ENCODE results near the gene BTG1. TPM values are rescaled to one million over a fixed set of nuclear protein-coding genes. Genes with fewer than 3 reads are reported as not detected.

The BTG1 gene
- total and polyA plus RNA-seq, 8 donors, result 87.9 to 308 (median 262) TPM

GRCh38 chr12:92156139-92156538 is 10.5 kb upstream of the BTG1 start:
- TF ChIP-seq, protein P1, sequence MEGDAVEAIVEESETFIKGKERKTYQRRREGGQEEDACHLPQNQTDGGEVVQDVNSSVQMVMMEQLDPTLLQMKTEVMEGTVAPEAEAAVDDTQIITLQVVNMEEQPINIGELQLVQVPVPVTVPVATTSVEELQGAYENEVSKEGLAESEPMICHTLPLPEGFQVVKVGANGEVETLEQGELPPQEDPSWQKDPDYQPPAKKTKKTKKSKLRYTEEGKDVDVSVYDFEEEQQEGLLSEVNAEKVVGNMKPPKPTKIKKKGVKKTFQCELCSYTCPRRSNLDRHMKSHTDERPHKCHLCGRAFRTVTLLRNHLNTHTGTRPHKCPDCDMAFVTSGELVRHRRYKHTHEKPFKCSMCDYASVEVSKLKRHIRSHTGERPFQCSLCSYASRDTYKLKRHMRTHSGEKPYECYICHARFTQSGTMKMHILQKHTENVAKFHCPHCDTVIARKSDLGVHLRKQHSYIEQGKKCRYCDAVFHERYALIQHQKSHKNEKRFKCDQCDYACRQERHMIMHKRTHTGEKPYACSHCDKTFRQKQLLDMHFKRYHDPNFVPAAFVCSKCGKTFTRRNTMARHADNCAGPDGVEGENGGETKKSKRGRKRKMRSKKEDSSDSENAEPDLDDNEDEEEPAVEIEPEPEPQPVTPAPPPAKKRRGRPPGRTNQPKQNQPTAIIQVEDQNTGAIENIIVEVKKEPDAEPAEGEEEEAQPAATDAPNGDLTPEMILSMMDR (IDR thresholded peaks at IDR 0.05), result no peak
- Histone ChIP-seq H3K4me1 (peaks cover 4 to 16% of the 10 kb centered on the region in 2 donors), H3K27ac (no peak overlapping the region), H3K4me3 (no peak overlapping the region), H3K27me3 (no peaks in the 10 kb centered on the region), H3K36me3 (no peaks in the 10 kb centered on the region), H3K9me3 (no peaks in the 10 kb centered on the region)
- DNase-seq (no peak), ATAC-seq (peak; percentile 54)
- intact Hi-C loops (cut with DNase I), result no loop called here

DNA sequence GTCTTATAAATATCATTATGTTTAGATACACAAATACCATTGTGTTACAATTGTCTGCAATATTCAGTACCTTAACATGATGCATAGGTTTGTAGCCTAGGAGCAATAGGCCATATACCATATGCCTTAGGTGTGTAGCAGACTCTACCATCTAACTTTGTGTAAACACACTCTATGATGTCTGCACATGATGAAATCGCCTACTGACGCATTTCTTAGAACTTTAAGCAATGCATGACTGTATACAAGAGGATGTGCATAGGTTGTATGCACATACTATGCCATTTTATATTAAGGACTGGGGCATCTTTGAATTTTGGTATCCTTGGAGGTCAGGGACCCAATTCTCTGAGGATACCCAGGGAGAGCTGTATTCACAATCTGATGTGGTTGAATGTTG is 10.1 kb upstream of the BTG1 start:
- ATAC-seq, result no peak
- Histone ChIP-seq H3K27me3 (no peaks in the 10 kb centered on the region), H3K27ac (no peak overlapping the region), H3K9me3 (no peaks in the 10 kb centered on the region), H3K36me3 (no peaks in the 10 kb centered on the region), H3K4me1 (peaks cover 4 to 16% of the 10 kb centered on the region in 2 donors), H3K4me3 (no peak overlapping the region)
- TF ChIP-seq, protein P1 (IDR thresholded peaks at IDR 0.05), result no peak
- DNase-seq, result no peak
- intact Hi-C loops (cut with DNase I), result no loop called here

DNA sequence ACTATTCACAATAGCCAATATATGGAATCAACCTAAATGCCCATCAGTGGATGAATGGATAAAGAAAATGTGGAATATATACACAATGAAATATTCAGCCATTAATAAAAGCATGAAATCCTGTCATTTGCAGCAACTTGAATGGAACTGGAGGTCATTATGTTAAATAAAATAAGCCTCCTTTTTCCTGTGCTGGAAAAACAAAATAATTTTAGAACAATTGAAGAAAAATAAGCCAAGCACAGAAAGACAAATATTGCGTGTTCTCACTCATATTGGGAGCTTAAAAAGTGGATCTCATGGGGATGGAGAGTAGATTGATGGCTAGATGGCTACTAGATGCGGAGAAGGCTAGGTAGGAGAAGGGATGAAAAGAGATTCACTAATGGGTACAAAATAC is 6.3 kb upstream of the BTG1 start:
- H3K36me3 ChIP-seq, result no peaks in the 10 kb centered on the region
- no peak for ATAC-seq
- TF ChIP-seq, protein P1 (IDR thresholded peaks at IDR 0.05), result no peak
- no peak overlapping the region for H3K4me3 ChIP-seq
- no peaks in the 10 kb centered on the region for H3K27me3 ChIP-seq
- H3K4me1 ChIP-seq, result peaks cover 5 to 6% of the 10 kb centered on the region in 2 donors
- DNase-seq, result no peak
- no peaks in the 10 kb centered on the region for H3K9me3 ChIP-seq
- no peak overlapping the region for H3K27ac ChIP-seq
- intact Hi-C loops (cut with DNase I), result no loop called here

- no peak overlapping the region for H3K27ac ChIP-seq
- H3K27me3 ChIP-seq, result no peaks in the 10 kb centered on the region
- H3K4me1 ChIP-seq, result peaks cover 5 to 11% of the 10 kb centered on the region in 2 donors
- no peaks in the 10 kb centered on the region for H3K9me3 ChIP-seq
- DNase-seq (no peak), ATAC-seq (no peak)
- no peak overlapping the region for H3K4me3 ChIP-seq
- no peaks in the 10 kb centered on the region for H3K36me3 ChIP-seq
- intact Hi-C loops (cut with DNase I), result no loop called here
- TF ChIP-seq, protein P1 (IDR thresholded peaks at IDR 0.05), result no peak
Measured at GRCh38 chr12:92149563-92149962, 3.9 kb upstream of the BTG1 start.

DNA sequence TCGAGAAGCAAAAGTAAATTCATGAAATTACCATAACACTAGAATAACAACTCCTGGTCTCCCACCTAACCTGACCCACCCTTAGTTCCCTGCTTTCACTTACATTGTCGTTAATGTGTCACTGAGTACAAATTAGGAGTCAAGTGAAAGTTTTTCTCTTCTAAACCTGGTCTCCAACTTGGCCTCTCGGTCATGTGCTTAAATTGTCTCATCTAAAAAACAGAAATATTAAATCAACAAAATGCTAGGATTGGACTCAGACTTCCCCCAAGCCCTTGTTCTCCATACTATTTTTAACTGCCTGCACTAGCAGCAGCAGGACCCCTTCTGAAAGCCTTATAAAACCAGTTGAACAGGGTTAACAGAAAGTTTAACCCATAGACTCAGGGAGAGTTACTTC is 1.8 kb upstream of the BTG1 start:
- intact Hi-C loops (cut with DNase I), result no loop called here
- DNase-seq, result no peak
- Histone ChIP-seq H3K27ac (peak overlapping the region in 1 of 2 donors; percentile 96), H3K4me3 (peak overlapping the region in 1 of 2 donors; percentile 85), H3K4me1 (peaks cover 5 to 14% of the 10 kb centered on the region in 2 donors), H3K9me3 (no peaks in the 10 kb centered on the region), H3K27me3 (no peaks in the 10 kb centered on the region), H3K36me3 (peaks cover 0 to 16% of the 10 kb centered on the region in 2 donors)
- TF ChIP-seq, protein P1 (IDR thresholded peaks at IDR 0.05), result no peak
- no peak for ATAC-seq

Measured in left lung (tissue), 10 donors.